Measurements from ENCODE around the gene PITPNC1. TPM values are rescaled to one million over a fixed set of nuclear protein-coding genes. Genes with fewer than 3 reads are reported as not detected.
"Not testable (repeated sequence)": the region's sequence is repeated elsewhere in the genome, so short reads cannot be mapped to it uniquely, and the experiment has no call there.

PITPNC1 gene
- total and polyA plus RNA-seq, 4 donors, result 8.0 to 21.1 (median 15.2) TPM

DNA sequence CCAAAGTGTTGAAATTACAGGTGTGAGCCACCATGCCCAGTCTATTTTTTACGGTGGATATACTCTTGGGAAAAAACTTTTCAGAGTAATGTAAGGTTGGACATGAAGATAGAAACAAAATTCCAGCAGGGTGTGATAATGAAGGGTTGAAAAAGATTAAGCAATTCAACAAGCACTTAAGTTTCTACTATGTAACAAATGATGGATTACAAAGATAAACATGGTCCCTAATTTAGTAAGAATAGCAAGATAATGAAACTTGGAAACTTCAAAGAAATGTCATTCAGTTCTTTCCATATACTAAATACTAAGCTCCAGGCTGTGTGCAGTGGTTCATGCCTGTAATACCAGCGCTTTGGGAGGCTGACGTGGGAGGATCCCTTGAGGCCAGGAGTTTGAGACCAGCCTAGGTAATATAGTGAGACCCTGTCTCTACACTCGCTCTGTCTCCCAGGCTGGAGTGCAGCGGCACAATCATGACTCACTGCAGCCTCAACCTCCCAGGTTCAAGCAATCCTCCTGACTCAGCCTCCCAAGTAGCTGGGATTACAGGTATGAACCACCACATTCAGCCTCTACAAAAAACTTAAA lies 41.7 kb upstream of the PITPNC1 start:
- ATAC-seq (ENCODE audit: insufficient read depth, low FRiP score), result no peak

DNA sequence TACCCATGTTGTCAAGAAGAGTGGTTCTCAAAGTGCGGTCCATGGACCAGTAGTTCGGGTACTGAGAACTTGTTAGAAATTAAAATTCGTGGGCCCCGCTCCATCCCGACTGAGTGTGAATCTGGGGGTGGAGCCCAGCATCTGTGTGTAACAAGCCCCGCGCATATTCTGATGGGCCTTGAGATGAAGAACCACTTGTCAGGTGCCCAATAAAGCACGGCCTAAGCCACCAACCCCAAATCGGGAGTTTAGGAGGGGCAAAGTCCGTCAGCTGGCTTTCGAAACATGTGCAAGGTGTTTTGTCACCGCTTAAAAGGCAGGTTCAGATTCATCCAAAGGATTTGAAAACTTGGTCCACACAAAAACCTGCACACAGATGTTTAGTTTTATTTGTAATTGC lies 40.2 kb upstream of the PITPNC1 start:
- ATAC-seq (ENCODE audit: insufficient read depth, low FRiP score) (no peak), DNase-seq (no peak)
- Histone ChIP-seq H3K4me1 (ENCODE audit: control insufficient read depth in 5 of 5, insufficient read depth in 5 of 5, low read length in 5 of 5) (peaks cover 0 to 2% (median 0%) of the 10 kb centered on the region in 5 donors), H3K9me3 (ENCODE audit: control insufficient read depth in 4 of 4, insufficient read depth in 3 of 4, low read length in 3 of 4) (no peaks in the 10 kb centered on the region), H3K27ac (ENCODE audit: low read depth in 1 of 2, low read length in 1 of 2) (no peak overlapping the region), H3K36me3 (ENCODE audit: control insufficient read depth in 4 of 4, insufficient read depth in 4 of 4, low read length in 4 of 4) (peaks cover 1 to 16% (median 11%) of the 10 kb centered on the region in 4 donors), H3K27me3 (ENCODE audit: control insufficient read depth in 3 of 3, insufficient read depth in 3 of 3, low read length in 2 of 3) (no peaks in the 10 kb centered on the region), H3K4me3 (no peak overlapping the region), H3K9ac (ENCODE audit: insufficient read depth in 1 of 2, low read length in 2 of 2) (no peak overlapping the region)
- WGBS, 2 donors, result 87 to 93% methylated on average over 12 of the region's 12 CpGs
- TF ChIP-seq, protein P1, sequence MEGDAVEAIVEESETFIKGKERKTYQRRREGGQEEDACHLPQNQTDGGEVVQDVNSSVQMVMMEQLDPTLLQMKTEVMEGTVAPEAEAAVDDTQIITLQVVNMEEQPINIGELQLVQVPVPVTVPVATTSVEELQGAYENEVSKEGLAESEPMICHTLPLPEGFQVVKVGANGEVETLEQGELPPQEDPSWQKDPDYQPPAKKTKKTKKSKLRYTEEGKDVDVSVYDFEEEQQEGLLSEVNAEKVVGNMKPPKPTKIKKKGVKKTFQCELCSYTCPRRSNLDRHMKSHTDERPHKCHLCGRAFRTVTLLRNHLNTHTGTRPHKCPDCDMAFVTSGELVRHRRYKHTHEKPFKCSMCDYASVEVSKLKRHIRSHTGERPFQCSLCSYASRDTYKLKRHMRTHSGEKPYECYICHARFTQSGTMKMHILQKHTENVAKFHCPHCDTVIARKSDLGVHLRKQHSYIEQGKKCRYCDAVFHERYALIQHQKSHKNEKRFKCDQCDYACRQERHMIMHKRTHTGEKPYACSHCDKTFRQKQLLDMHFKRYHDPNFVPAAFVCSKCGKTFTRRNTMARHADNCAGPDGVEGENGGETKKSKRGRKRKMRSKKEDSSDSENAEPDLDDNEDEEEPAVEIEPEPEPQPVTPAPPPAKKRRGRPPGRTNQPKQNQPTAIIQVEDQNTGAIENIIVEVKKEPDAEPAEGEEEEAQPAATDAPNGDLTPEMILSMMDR (IDR thresholded peaks at IDR 0.05; ENCODE audit: control extremely low read depth, extremely low read depth), result no peak

More for the DNA sequence above, 41.7 kb upstream of the PITPNC1 start:
- H3K27me3 ChIP-seq (ENCODE audit: control insufficient read depth in 3 of 3, insufficient read depth in 3 of 3, low read length in 2 of 3), result no peaks in the 10 kb centered on the region
- no peak for DNase-seq
- peaks cover 0 to 3% (median 1%) of the 10 kb centered on the region in 4 donors for H3K36me3 ChIP-seq (ENCODE audit: control insufficient read depth in 4 of 4, insufficient read depth in 4 of 4, low read length in 4 of 4)
- H3K9me3 ChIP-seq (ENCODE audit: control insufficient read depth in 4 of 4, insufficient read depth in 3 of 4, low read length in 3 of 4), result no peaks in the 10 kb centered on the region
- no peak overlapping the region for H3K4me3 ChIP-seq
- no peak overlapping the region for H3K9ac ChIP-seq (ENCODE audit: insufficient read depth in 1 of 2, low read length in 2 of 2)
- H3K27ac ChIP-seq (ENCODE audit: low read depth in 1 of 2, low read length in 1 of 2), result no peak overlapping the region
- 86 to 91% methylated on average over 5 of the region's 5 CpGs for WGBS, 2 donors
- peaks cover 0 to 2% (median 0%) of the 10 kb centered on the region in 5 donors for H3K4me1 ChIP-seq (ENCODE audit: control insufficient read depth in 5 of 5, insufficient read depth in 5 of 5, low read length in 5 of 5)
- TF ChIP-seq, protein P1 (IDR thresholded peaks at IDR 0.05; ENCODE audit: control extremely low read depth, extremely low read depth), result no peak

DNA sequence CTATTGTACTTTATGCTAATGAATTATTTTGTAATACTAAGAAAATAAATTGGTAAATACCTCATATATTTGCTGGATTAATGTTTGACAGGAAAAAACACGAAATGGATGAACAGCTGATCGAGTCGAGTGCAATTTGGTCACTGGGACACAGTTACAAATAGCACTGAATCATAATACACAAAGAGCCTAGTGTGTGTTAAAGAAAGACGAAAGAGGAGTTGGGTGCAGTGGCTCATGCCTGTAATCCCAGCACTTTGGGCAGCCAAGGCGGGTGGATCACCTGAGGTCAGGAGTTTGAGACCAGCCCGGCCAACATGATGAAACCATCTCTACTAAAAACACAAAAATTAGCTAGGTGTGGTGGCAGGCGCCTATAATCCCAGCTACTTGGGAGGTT lies 38.7 kb upstream of the PITPNC1 start:
- H3K27me3 ChIP-seq (ENCODE audit: control insufficient read depth in 3 of 3, insufficient read depth in 3 of 3, low read length in 2 of 3); H3K9me3 ChIP-seq (ENCODE audit: control insufficient read depth in 4 of 4, insufficient read depth in 3 of 4, low read length in 3 of 4); ATAC-seq (ENCODE audit: insufficient read depth, low FRiP score); DNase-seq; H3K27ac ChIP-seq (ENCODE audit: low read depth in 1 of 2, low read length in 1 of 2); H3K4me3 ChIP-seq; H3K4me1 ChIP-seq (ENCODE audit: control insufficient read depth in 5 of 5, insufficient read depth in 5 of 5, low read length in 5 of 5); H3K9ac ChIP-seq (ENCODE audit: insufficient read depth in 1 of 2, low read length in 2 of 2): not testable (repeated sequence)
- WGBS, 2 donors, result 96% methylated on average over 7 of the region's 7 CpGs
- peaks cover 3 to 26% (median 19%) of the 10 kb centered on the region in 4 donors for H3K36me3 ChIP-seq (ENCODE audit: control insufficient read depth in 4 of 4, insufficient read depth in 4 of 4, low read length in 4 of 4)

DNA sequence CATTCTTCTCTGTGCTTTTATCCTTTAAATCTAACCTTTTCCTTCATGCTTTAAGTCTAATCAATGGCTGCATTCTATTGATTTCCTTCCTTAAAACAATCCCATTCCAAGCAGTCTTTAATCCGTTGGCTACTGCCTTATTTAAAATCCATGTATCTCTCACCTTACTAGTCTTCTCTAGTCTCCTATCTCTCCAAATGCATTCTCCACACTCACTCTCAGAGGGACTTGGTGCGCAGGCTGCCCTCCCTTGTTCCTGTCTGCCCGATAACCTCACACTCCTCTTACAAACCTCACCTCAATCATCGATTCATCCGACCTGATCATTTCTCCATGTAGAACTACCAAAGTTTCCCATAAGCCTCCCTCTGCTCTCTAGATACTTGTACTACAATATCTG lies 33.8 kb upstream of the PITPNC1 start:
- H3K9ac ChIP-seq (ENCODE audit: insufficient read depth in 1 of 2, low read length in 2 of 2), result no peak overlapping the region
- no peak overlapping the region for H3K27ac ChIP-seq (ENCODE audit: low read depth in 1 of 2, low read length in 1 of 2)
- DNase-seq (no peak), ATAC-seq (ENCODE audit: insufficient read depth, low FRiP score) (no peak)
- H3K9me3 ChIP-seq (ENCODE audit: control insufficient read depth in 4 of 4, insufficient read depth in 3 of 4, low read length in 3 of 4), result no peaks in the 10 kb centered on the region
- TF ChIP-seq, protein P1 (IDR thresholded peaks at IDR 0.05; ENCODE audit: control extremely low read depth, extremely low read depth), result no peak
- peaks cover 6 to 57% (median 29%) of the 10 kb centered on the region in 4 donors for H3K36me3 ChIP-seq (ENCODE audit: control insufficient read depth in 4 of 4, insufficient read depth in 4 of 4, low read length in 4 of 4)
- 94 to 96% methylated on average over 5 of the region's 5 CpGs for WGBS, 2 donors
- H3K27me3 ChIP-seq (ENCODE audit: control insufficient read depth in 3 of 3, insufficient read depth in 3 of 3, low read length in 2 of 3), result no peaks in the 10 kb centered on the region
- no peaks in the 10 kb centered on the region for H3K4me1 ChIP-seq (ENCODE audit: control insufficient read depth in 5 of 5, insufficient read depth in 5 of 5, low read length in 5 of 5)
- H3K4me3 ChIP-seq, result no peak overlapping the region

Data from lung (tissue), 12 donors.